ENCODE data around the gene HOXA3.

DNA sequence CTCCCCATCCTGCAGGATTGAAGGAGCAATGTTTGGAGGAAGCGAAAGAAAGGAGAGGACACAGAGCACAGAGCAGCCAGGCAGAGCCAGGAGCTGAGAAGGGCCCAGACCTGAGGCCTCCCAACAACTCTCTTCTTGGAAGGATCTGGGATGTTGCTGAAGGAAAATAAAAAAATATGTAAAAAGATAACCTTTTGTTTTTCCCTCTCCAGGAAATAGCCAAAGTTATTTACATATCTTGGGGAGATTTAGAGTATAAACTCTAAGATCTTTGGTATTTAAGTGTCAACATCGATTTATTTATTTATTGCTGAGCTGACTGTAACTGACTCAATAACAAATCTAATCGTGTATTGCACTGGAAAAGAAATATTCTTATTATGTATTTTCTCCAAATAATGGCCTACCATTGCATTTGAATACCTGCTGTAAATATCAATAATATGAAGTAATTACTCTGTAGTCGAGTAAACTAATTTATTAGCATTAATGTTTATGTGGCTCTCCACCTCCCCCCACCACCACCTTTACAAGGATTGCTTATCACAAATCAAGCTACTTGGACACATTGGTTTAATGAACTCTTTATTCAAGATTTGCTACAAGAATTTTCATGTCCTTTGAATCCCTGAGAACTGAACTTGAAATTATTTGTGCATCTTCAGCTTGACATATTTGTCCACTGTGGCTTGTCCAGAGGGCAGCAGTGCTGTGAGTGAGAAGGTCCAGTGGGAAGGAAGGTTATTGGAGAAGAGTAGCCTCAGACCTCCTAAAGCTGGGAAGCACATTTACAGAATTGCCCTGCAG is 34.5 kb upstream of the HOXA3 start:
- TF ChIP-seq, protein P1, sequence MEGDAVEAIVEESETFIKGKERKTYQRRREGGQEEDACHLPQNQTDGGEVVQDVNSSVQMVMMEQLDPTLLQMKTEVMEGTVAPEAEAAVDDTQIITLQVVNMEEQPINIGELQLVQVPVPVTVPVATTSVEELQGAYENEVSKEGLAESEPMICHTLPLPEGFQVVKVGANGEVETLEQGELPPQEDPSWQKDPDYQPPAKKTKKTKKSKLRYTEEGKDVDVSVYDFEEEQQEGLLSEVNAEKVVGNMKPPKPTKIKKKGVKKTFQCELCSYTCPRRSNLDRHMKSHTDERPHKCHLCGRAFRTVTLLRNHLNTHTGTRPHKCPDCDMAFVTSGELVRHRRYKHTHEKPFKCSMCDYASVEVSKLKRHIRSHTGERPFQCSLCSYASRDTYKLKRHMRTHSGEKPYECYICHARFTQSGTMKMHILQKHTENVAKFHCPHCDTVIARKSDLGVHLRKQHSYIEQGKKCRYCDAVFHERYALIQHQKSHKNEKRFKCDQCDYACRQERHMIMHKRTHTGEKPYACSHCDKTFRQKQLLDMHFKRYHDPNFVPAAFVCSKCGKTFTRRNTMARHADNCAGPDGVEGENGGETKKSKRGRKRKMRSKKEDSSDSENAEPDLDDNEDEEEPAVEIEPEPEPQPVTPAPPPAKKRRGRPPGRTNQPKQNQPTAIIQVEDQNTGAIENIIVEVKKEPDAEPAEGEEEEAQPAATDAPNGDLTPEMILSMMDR (IDR thresholded peaks at IDR 0.05) = no peak
- no peak for TF ChIP-seq CREB1 (CRISPR knock-in tag; IDR thresholded peaks at IDR 0.05)
- no peak for TF ChIP-seq USF1 (CRISPR knock-in tag; IDR thresholded peaks at IDR 0.05)

Data from WTC11 (cell line).